Thoracic aorta (tissue), 2 donors: ENCODE results near the gene LARP4. TPM values are rescaled to one million over a fixed set of nuclear protein-coding genes. Genes with fewer than 3 reads are reported as not detected.
"Not testable (repeated sequence)": the region's sequence is repeated elsewhere in the genome, so short reads cannot be mapped to it uniquely, and the experiment has no call there.

Source experiments
- ATAC-seq: fragments of 150-250 bp; one replicate; pipeline ENCODE4 v1.8.0; 2017; ENCODE audit warnings: low read depth; ENCODE audit not compliant: insufficient number of reproducible peaks, low FRiP score
- DNase-seq: peaks from one replicate; pipeline ENCODE4 v3.0.0-alpha.2; 2020; ENCODE audit warnings: low spot score
- H3K27ac ChIP-seq, 2 donors: fragments of 200-600 bp; sonication (generic); 1 replicate in 1 of 2; 2 replicates in 1 of 2; pipeline ENCODE4 v1.5.1; 2016; ENCODE audit warnings: mild to moderate bottlenecking in 2 of 2, moderate library complexity in 2 of 2
- H3K27me3 ChIP-seq: fragments of 200-600 bp; sonication (generic); replicated peaks from 2 replicates; pipeline ENCODE4 v1.6.0; 2016; ENCODE audit warnings: mild to moderate bottlenecking; ENCODE audit not compliant: insufficient read depth
- H3K36me3 ChIP-seq: fragments of 200-600 bp; sonication (generic); one replicate; pipeline ENCODE4 v1.5.1; 2016
- H3K4me1 ChIP-seq, 2 donors: fragments of 200-600 bp; sonication (generic); 1 replicate in 1 of 2; 2 replicates in 1 of 2; pipeline versions ENCODE4 v1.5.1 to v1.6.0; 2016; ENCODE audit warnings: low read depth in 2 of 2, mild to moderate bottlenecking in 1 of 2; ENCODE audit not compliant: control insufficient read depth in 1 of 2
- H3K4me3 ChIP-seq: fragments of 200-600 bp; sonication (generic); 2 replicates; pipeline ENCODE4 v1.5.1; 2016; ENCODE audit warnings: mild to moderate bottlenecking
- H3K9me3 ChIP-seq: fragments of 200-600 bp; sonication (generic); 2 replicates; pipeline ENCODE4 v1.5.1; 2016
- total RNA-seq, 2 donors: library from RNA; depleted of rRNA; stranded (reverse); fragments of >200 nt; gene quantifications; one replicate each; pipeline versions ENCODE4 v1.1.0 to v1.2.3, GENCODE V29; 2016
- TF ChIP-seq, protein P1 (sequence below): fragments of 200-600 bp; sonication (generic); IDR thresholded peaks from one replicate; pipeline ENCODE4 v1.5.1; 2019; ENCODE audit warnings: antibody characterized with exemption

LARP4 gene
- total RNA-seq, 2 donors from 2014 or later = 13.1 to 73.5 TPM

GRCh38 chr12:50419112-50419909, 18.6 kb downstream of the LARP4 start:
- Histone ChIP-seq H3K27me3 (no peaks in the 10 kb centered on the region), H3K36me3 (peaks cover 9% of the 10 kb centered on the region), H3K4me3 (no peak overlapping the region), H3K4me1 (no peaks in the 10 kb centered on the region), H3K9me3 (no peaks in the 10 kb centered on the region), H3K27ac (no peak overlapping the region)
- no peak for ATAC-seq
- TF ChIP-seq, protein P1, sequence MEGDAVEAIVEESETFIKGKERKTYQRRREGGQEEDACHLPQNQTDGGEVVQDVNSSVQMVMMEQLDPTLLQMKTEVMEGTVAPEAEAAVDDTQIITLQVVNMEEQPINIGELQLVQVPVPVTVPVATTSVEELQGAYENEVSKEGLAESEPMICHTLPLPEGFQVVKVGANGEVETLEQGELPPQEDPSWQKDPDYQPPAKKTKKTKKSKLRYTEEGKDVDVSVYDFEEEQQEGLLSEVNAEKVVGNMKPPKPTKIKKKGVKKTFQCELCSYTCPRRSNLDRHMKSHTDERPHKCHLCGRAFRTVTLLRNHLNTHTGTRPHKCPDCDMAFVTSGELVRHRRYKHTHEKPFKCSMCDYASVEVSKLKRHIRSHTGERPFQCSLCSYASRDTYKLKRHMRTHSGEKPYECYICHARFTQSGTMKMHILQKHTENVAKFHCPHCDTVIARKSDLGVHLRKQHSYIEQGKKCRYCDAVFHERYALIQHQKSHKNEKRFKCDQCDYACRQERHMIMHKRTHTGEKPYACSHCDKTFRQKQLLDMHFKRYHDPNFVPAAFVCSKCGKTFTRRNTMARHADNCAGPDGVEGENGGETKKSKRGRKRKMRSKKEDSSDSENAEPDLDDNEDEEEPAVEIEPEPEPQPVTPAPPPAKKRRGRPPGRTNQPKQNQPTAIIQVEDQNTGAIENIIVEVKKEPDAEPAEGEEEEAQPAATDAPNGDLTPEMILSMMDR = no peak
- no peak for DNase-seq

DNA sequence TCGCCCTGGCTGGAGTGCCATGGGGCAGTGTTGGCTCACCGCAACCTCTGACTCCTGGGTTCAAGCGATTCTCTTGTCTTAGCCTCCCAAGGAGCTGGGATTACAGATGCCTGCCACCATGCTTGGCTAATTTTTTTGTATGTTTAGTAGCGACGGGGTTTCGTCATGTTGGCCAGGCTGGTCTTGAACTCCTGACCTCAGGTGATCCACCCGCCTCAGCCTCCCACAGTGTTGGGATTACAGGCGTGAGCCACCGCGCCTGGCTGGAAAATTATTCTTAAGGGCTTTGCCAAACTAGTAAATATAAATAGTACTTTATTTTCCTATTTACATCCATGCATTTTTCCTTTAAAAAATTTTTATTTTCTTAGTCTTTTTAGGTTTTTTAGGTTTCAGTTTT, 22.2 kb downstream of the LARP4 start:
- H3K4me3 ChIP-seq, H3K36me3 ChIP-seq, ATAC-seq, H3K27ac ChIP-seq, H3K27me3 ChIP-seq, DNase-seq, H3K9me3 ChIP-seq: not testable (repeated sequence)
- peaks cover 0 to 14% of the 10 kb centered on the region in 2 donors for H3K4me1 ChIP-seq

GRCh38 chr12:50423342-50423741, 22.7 kb downstream of the LARP4 start:
- H3K9me3 ChIP-seq, H3K27ac ChIP-seq, H3K4me3 ChIP-seq, H3K27me3 ChIP-seq, H3K36me3 ChIP-seq, DNase-seq, ATAC-seq: not testable (repeated sequence)
- H3K4me1 ChIP-seq = peaks cover 0 to 14% of the 10 kb centered on the region in 2 donors

GRCh38 chr12:50425589-50426258, 25.0 kb downstream of the LARP4 start:
- ATAC-seq (no peak), DNase-seq (no peak)
- H3K9me3 ChIP-seq = no peaks in the 10 kb centered on the region
- peaks cover 0 to 14% of the 10 kb centered on the region in 2 donors for H3K4me1 ChIP-seq
- TF ChIP-seq, protein P1 = no peak
- no peaks in the 10 kb centered on the region for H3K27me3 ChIP-seq
- H3K27ac ChIP-seq = no peak overlapping the region
- no peak overlapping the region for H3K4me3 ChIP-seq
- peaks cover 23% of the 10 kb centered on the region for H3K36me3 ChIP-seq

DNA sequence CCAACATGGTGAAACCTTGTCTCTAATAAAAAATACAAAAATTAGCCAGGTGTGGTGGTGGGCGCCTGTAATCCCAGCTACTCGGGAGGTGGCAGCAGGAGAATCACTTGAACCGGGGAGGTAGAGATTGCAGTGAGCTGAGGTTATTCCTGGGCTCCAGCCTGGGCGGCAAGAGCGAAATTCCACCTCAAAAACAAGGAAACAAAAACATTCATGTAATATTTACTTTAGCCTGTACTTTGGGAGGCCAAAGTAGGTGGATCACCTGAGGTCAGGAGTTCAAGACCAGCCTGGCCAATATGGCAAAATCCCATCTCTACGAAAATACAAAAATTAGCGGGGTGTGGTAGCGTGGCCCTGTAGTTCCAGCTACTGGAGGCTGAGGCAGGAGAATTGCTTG, 31.0 kb downstream of the LARP4 start:
- not testable (repeated sequence) for H3K4me1 ChIP-seq, H3K9me3 ChIP-seq, H3K27ac ChIP-seq, H3K4me3 ChIP-seq, ATAC-seq, DNase-seq, H3K27me3 ChIP-seq
- H3K36me3 ChIP-seq = peaks cover 45% of the 10 kb centered on the region

GRCh38 chr12:50440288-50440687, 39.6 kb downstream of the LARP4 start:
- DNase-seq (no peak), ATAC-seq (no peak)
- H3K4me3 ChIP-seq = no peak overlapping the region
- H3K27me3 ChIP-seq = no peaks in the 10 kb centered on the region
- TF ChIP-seq, protein P1 = no peak
- H3K9me3 ChIP-seq = no peaks in the 10 kb centered on the region
- H3K36me3 ChIP-seq = peaks cover 32% of the 10 kb centered on the region
- no peak overlapping the region for H3K27ac ChIP-seq
- H3K4me1 ChIP-seq = no peaks in the 10 kb centered on the region
